Skin epidermis (tissue), 12 donors: Measurements from ENCODE around the gene ACTG2.

Experiments used
- H3K27ac ChIP-seq, 21 experiments: fragments of 200-600 bp; sonication (generic) in 11 of 21; one replicate each; pipeline ENCODE4 v1.5.0; 2020; ENCODE audit warnings: mild to moderate bottlenecking in 3 of 21, inconsistent platforms in 2 of 21, moderate library complexity in 2 of 21
- H3K4me3 ChIP-seq, 7 experiments: fragments of 200-600 bp; sonication (generic) in 2 of 7; one replicate each; pipeline ENCODE4 v1.5.0; 2020; ENCODE audit warnings: inconsistent platforms in 2 of 7, mild to moderate bottlenecking in 2 of 7, moderate library complexity in 1 of 7

Gene ACTG2

DNA sequence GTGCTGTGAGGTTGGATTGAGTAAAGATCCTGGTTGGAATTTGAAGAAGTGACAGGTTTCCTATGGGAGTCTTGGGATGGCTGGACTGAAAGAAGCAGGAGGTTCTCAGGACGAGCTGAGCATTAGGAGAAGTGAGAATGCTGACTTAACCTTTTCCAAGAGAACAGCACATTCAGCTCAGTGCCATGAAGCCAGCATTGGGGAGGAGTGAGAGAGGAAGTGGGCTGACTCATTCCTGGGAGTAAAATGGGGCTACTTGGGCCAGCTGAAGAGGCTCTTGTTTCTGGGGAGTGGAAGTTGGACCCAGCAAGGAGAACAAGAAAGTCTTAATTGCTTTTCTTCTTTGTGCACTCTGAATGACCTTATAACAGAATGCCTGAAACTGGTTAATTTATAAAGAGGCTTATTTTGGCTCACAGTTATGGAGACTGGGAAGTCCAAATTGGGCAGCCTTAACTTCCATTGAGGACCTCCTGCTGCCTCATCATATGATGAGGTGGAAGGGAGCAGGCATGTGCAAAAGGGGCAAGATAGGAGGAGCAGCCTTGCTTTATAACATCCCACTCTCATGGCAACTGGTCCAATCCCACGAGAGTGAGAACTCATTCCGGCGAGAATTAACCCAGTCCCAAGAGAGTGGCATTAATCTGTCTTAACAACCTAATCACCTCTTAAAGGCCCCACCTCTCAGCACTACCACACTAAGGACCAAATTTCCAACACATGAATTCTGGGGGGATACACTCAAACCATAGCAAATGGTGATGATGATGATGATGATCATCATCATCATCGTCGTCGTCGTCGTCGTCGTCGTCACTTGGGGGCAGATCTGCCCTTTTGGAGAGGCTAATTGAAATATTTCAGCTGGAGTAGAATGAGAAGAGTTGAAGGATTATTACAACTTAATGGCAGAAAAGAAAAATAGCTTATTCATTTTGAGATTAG is 60.0 kb downstream of the ACTG2 start:
- H3K4me3 ChIP-seq: no peak overlapping the region
- peak overlapping the region in 3 of 21 experiments; percentile 21 to 50 (median 47) for H3K27ac ChIP-seq

DNA sequence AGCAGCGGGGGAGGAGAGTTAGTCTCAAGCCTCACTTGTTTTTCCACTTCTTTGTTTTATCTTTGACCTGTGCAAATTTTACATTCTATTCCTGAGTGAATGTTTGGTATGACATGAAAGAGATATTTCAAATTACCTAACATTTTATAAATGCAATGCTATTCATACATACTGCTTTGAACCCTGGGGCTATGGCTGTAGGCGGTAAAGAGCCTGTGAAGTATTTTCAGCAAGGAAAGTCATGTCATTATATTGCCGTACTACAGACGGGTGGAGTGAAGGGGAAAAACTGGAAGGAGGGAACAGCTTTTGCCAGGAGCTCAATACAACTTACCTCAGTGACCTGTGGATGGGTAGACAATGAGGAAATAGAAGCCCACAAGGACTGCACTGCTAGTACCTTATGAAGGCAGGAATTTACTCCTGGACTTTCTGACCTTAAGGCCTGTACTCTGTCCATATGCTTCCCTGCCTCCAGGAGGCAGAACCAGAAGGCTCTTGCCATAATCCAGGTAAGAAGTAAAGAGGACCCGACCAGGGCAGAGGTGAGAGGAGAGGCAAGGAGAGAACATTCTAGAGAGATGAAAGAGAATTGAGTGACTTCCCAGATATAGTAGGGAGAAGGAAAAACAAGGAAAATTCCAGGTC is 63.5 kb downstream of the ACTG2 start:
- Histone ChIP-seq H3K27ac (no peak overlapping the region), H3K4me3 (no peak overlapping the region)

- Histone ChIP-seq H3K27ac (no peak overlapping the region), H3K4me3 (no peak overlapping the region)
These were observed 68.5 kb downstream of the ACTG2 start for GRCh38 chr2:73961274-73961673.

- no peak overlapping the region for H3K27ac ChIP-seq
- no peak overlapping the region for H3K4me3 ChIP-seq
These were observed 69.2 kb downstream of the ACTG2 start for GRCh38 chr2:73961823-73962615.

DNA sequence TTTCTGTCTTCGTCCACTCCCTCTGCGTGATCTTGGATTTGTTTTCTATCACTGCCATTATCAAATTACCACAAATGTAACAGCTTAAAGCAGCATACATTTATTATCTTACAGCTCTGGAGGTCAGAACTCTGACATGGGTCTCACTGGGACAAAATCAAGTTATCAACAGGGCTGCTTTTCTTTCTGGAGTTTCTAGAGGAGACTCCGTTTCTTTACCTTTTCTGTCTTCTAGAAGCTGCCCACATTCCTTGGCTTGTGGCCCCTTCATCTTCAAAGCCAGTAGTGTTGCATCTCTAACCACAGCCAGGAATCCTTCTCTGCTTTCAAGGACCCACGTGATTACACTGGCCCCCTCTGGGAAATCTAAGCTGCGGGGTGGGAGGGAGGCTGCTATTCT is 70.0 kb downstream of the ACTG2 start:
- H3K4me3 ChIP-seq: no peak overlapping the region
- H3K27ac ChIP-seq: no peak overlapping the region

DNA sequence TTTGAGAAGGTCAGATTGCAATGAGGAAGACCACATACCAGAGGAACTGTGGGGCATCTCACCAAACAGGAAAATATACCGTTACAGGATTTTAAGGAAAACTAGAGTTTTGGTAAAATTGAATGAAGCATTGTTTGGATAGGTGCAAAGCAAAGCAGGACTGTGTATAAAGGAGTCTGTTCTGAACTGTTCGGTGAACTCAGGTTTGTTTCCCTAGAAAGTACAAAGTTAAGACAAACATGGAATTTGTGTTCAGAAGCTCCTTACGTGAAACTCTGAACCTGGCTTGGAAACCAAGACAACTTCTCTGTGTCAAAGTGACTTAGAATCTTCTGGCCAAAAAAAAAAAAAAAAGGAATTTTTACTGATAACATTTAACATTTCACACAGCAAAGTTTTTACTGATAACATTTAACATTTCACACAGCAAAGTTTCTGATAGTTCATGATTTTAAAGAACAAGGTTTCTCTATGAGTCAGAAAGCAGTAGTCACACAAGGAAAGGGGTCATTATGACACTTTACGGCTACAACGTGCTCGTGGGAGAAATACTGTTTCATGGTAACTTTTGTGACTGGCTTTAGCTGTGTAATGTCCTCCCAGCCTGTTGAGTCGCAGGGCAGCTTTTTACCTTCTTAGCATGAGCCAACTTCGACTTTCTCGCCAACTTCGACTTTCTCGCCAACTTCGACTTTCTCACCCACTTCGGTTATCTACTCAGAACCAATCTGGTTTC is 70.7 kb downstream of the ACTG2 start:
- H3K4me3 ChIP-seq: no peak overlapping the region
- no peak overlapping the region for H3K27ac ChIP-seq

DNA sequence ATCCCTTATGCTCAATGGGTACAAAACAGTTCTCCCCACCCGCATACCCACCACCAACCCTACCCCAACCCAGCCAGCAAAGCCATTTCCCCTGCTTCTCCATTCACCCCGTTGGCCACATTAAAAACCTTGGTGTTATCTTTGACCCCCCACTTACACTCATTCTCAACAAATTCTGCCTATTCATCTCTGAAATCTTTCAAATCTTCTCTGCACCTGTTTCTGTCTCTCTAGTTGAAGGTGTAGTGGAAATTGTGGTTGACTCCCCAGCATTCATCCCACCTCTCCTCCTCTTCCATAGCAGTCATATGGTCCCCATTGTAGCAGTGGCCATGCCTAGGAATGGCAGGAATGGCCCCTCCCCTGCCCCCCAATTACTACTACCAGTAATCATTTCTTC is 71.4 kb downstream of the ACTG2 start:
- Histone ChIP-seq H3K4me3 (no peak overlapping the region), H3K27ac (no peak overlapping the region)

DNA sequence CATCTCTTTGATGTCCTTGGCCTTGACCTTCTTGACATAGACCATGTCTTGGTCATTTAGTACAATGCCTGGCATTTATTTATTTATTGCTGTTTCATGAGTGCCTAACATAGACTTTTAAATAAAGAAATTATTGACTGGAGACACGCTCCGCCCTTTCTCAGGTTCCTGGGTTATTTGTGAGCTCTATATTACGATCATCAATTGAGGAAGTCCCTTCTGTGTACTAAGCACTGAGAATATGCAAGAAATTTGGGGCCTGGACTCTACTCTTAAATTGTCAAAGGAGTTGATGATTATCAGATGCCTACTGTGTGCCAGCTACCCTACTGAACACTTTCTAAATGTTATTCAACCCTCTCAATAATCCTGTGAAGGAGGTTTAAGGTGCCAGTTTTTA is 72.2 kb downstream of the ACTG2 start:
- Histone ChIP-seq H3K4me3 (no peak overlapping the region), H3K27ac (no peak overlapping the region)

DNA sequence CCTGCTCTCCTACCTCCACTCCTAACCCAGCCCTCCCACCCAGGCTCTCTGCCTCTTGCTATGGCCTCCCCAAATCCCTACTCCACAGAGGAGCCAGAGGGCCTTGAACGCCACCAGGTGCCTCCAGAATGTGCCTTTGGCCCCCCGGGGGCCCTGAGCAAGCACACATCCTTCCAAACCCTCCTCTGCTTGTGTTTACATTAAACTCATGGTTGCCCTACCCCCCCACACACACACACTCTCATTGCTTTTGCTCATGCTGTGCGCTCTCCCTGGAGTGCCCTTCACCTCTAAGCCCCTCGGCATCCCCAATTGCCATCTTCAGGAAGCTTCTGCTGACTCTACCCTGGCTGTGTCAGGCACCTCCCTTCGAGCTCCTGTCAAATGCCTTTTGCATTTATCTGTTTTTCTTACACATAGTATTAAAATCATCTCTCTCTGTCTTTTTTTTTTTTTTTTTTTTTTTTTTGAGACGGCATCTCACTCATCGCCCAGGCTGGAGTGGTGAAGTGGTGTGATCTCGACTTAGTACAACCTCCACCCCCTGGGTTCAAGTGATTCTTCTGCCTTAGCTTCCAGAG is 75.6 kb downstream of the ACTG2 start:
- Histone ChIP-seq H3K4me3 (no peak overlapping the region), H3K27ac (no peak overlapping the region)

- Histone ChIP-seq H3K27ac (no peak overlapping the region), H3K4me3 (no peak overlapping the region)
These were observed 76.5 kb downstream of the ACTG2 start for GRCh38 chr2:73969356-73969755.
